IMR-90 (cell line): ENCODE results near the gene YAE1. TPM values are rescaled to one million over a fixed set of nuclear protein-coding genes. Genes with fewer than 3 reads are reported as not detected.

Experiments
- ATAC-seq: fragments of 200-7000 bp; cut with Tn5 transposase; 2 replicates; pipeline ENCODE4 v1.9.1; 2020; ENCODE audit warnings: low read depth, mild to moderate bottlenecking, moderate library complexity
- BruUV-seq: library from RNA; stranded (reverse); fragments of 400-500 nt; replicated peaks from 2 replicates; lab custom pipeline; 2021; lab: Mats Ljungman, UMichigan
- CTCF ChIA-PET: fragments of 300-600 bp; formaldehyde crosslinking; extraction: SDS; loops from one replicate; lab custom pipeline; 2021; ENCODE audit warnings: antibody characterized with exemption; lab: Yijun Ruan, JAX
- POLR2A ChIA-PET: fragments of 300-600 bp; sonication (Branson Sonifier 250); formaldehyde crosslinking; loops from one replicate; lab custom pipeline; 2022; ENCODE audit warnings: antibody characterized with exemption; ENCODE audit not compliant: unreplicated experiment; lab: Charles Lee
- DNase-seq: peaks from one replicate; pipeline ENCODE4 v3.0.0; 2013
- H2AFZ ChIP-seq: replicated peaks from 2 replicates; pipeline ENCODE3; 2013; ENCODE audit warnings: low read length, mild to moderate bottlenecking; ENCODE audit not compliant: poor library complexity
- H2AK5ac ChIP-seq: 2 replicates; pipeline ENCODE4 v1.6.1; 2013; ENCODE audit warnings: low read depth, low read length, inconsistent platforms
- H2AK9ac ChIP-seq: replicated peaks from 2 replicates; pipeline ENCODE3; 2013; ENCODE audit warnings: mild to moderate bottlenecking, low read depth, low read length, moderate library complexity; ENCODE audit not compliant: poor library complexity
- H2BK120ac ChIP-seq: 2 replicates; pipeline ENCODE4 v1.6.1; 2013; ENCODE audit warnings: low read depth, low read length, inconsistent platforms
- H2BK15ac ChIP-seq: 3 replicates; pipeline ENCODE4 v1.6.1; 2013; ENCODE audit warnings: low read depth, low read length, inconsistent platforms
- H2BK20ac ChIP-seq: 2 replicates; pipeline ENCODE4 v1.6.1; 2013; ENCODE audit warnings: low read depth, mild to moderate bottlenecking, inconsistent platforms, low read length, moderate library complexity
- H2BK5ac ChIP-seq: 2 replicates; pipeline ENCODE4 v1.6.1; 2013; ENCODE audit warnings: mild to moderate bottlenecking, low read depth, low read length, inconsistent platforms; ENCODE audit not compliant: poor library complexity, severe bottlenecking
- H3K14ac ChIP-seq: replicated peaks from 2 replicates; pipeline ENCODE4 v1.6.1; 2013; ENCODE audit warnings: low read depth, low read length, inconsistent platforms
- H3K18ac ChIP-seq: 2 replicates; pipeline ENCODE4 v1.6.1; 2013; ENCODE audit warnings: low read depth, low read length, control low read depth
- H3K23ac ChIP-seq: 2 replicates; pipeline ENCODE4 v1.6.1; 2013; ENCODE audit warnings: low read depth, low read length, inconsistent platforms
- H3K27ac ChIP-seq: 2 replicates; pipeline ENCODE4 v1.5.1; 2013; ENCODE audit warnings: mild to moderate bottlenecking, control low read depth, low read length; ENCODE audit not compliant: insufficient read depth
- H3K27me3 ChIP-seq: 2 replicates; pipeline ENCODE4 v1.6.1; 2013; ENCODE audit warnings: low read length; ENCODE audit not compliant: control insufficient read depth, insufficient read depth
- H3K36me3 ChIP-seq: 2 replicates; pipeline ENCODE4 v1.6.1; 2013; ENCODE audit warnings: low read length, mixed read lengths; ENCODE audit not compliant: control insufficient read depth, insufficient read depth
- H3K4ac ChIP-seq: 2 replicates; pipeline ENCODE4 v1.6.1; 2013; ENCODE audit warnings: low read depth, low read length, inconsistent platforms
- H3K4me1 ChIP-seq: 2 replicates; pipeline ENCODE4 v1.6.1; 2013; ENCODE audit warnings: low read length, mixed read lengths; ENCODE audit not compliant: control insufficient read depth, insufficient read depth
- H3K4me2 ChIP-seq: 2 replicates; pipeline ENCODE4 v1.6.1; 2013; ENCODE audit warnings: low read depth, mild to moderate bottlenecking, control low read depth, low read length, moderate library complexity
- H3K4me3 ChIP-seq: 2 replicates; pipeline ENCODE4 v1.5.1; 2013; ENCODE audit warnings: low read depth, mild to moderate bottlenecking, control low read depth, low read length, moderate library complexity; ENCODE audit not compliant: insufficient read depth
- H3K56ac ChIP-seq: 2 replicates; pipeline ENCODE4 v1.6.1; 2013; ENCODE audit warnings: low read length, inconsistent platforms; ENCODE audit not compliant: insufficient read depth; ENCODE audit errors: extremely low read depth
- H3K79me1 ChIP-seq, 2 experiments: 2 replicates each; pipeline ENCODE4 v1.6.1; 2013; ENCODE audit warnings: low read length in 2 of 2, inconsistent platforms in 1 of 2, low read depth in 1 of 2
- H3K9ac ChIP-seq: 2 replicates; pipeline ENCODE4 v1.6.1; 2013; ENCODE audit warnings: low read depth, low read length, control low read depth
- H3K9me1 ChIP-seq: 2 replicates; pipeline ENCODE4 v1.6.1; 2013; ENCODE audit warnings: low read length, inconsistent platforms; ENCODE audit not compliant: insufficient read depth
- H3K9me3 ChIP-seq: 2 replicates; pipeline ENCODE4 v1.6.1; 2013; ENCODE audit warnings: low read length; ENCODE audit not compliant: control insufficient read depth, insufficient read depth
- H4K20me1 ChIP-seq: 2 replicates; pipeline ENCODE4 v1.6.1; 2013; ENCODE audit warnings: low read length, inconsistent platforms; ENCODE audit not compliant: insufficient read depth
- H4K5ac ChIP-seq: 2 replicates; pipeline ENCODE4 v1.6.1; 2013; ENCODE audit warnings: mild to moderate bottlenecking, low read depth, low read length, control low read depth
- H4K8ac ChIP-seq, 2 experiments: 2 replicates each; pipeline ENCODE4 v1.6.1; 2013; ENCODE audit warnings: low read depth in 2 of 2, low read length in 2 of 2, control low read depth in 1 of 2, inconsistent platforms in 1 of 2
- H4K91ac ChIP-seq: 2 replicates; pipeline ENCODE4 v1.6.1; 2013; ENCODE audit warnings: low read depth, low read length, inconsistent platforms; ENCODE audit not compliant: insufficient read depth
- CEBPB ChIP-seq: IDR thresholded peaks from 2 replicates; pipeline ENCODE4 v1.6.1; 2012; ENCODE audit warnings: low read depth, low read length, improper control_type of control experiment
- CHD1 ChIP-seq: IDR thresholded peaks from 2 replicates; pipeline ENCODE4 v1.6.1; 2012; ENCODE audit warnings: low read depth, low read length, improper control_type of control experiment
- POLR2A ChIP-seq: IDR thresholded peaks from 2 replicates; pipeline ENCODE4 v1.6.1; 2012; ENCODE audit warnings: mild to moderate bottlenecking, low read depth, low read length
- SMC3 ChIP-seq: fragments of 150-350 bp; IDR thresholded peaks from 2 replicates; pipeline ENCODE4 v1.6.1; 2016; ENCODE audit warnings: low read depth, mild to moderate bottlenecking, antibody characterized with exemption, low read length, moderate library complexity
- WGBS, 2 experiments: methylation state at CpG; one replicate each; pipeline versions ENCODE4 v1.1.5 to v1.1.7; 2013; ENCODE audit warnings: missing lambda C conversion rate in 2 of 2; ENCODE audit not compliant: insufficient read length in 1 of 2; ENCODE audit errors: extremely low coverage in 2 of 2; 5-methylcytosine and 5-hydroxymethylcytosine counted together
- dilution Hi-C: fragments of 300-500 bp; cut with HindIII; formaldehyde crosslinking; loops from one replicate; pipeline ENCODE4 v1.14.3; 2018; ENCODE audit warnings: low sequenced_read_pairs; ENCODE audit not compliant: unreplicated experiment
- in situ Hi-C: fragments of 300-500 bp; cut with MboI; formaldehyde crosslinking; loops from 3 replicates; pipeline ENCODE4 v1.14.3; 2019; ENCODE audit warnings: low sequenced_read_pairs, inconsistent platforms, mixed read lengths
- intact Hi-C: fragments of 100-400 bp; cut with micrococcal nuclease; formaldehyde crosslinking; loops from 2 replicates; pipeline ENCODE4 v1.10.0; 2022
- polyA plus RNA-seq, 3 experiments: library from polyadenylated mRNA; depleted of rRNA; stranded (reverse); fragments of >200 nt; gene quantifications; 2 replicates each; pipeline ENCODE4 v1.2.3, GENCODE V29; 2012; ENCODE audit warnings: low replicate concordance in 1 of 3
- total RNA-seq: library from RNA; depleted of rRNA; stranded (reverse); fragments of >200 nt; gene quantifications from 2 replicates; pipeline ENCODE4 v1.2.3, GENCODE V29; 2012

Gene YAE1
- total and polyA plus RNA-seq, 2 of the 4 experiments (the other 2 are of a cell fraction): 28.6 to 36.7 TPM

DNA sequence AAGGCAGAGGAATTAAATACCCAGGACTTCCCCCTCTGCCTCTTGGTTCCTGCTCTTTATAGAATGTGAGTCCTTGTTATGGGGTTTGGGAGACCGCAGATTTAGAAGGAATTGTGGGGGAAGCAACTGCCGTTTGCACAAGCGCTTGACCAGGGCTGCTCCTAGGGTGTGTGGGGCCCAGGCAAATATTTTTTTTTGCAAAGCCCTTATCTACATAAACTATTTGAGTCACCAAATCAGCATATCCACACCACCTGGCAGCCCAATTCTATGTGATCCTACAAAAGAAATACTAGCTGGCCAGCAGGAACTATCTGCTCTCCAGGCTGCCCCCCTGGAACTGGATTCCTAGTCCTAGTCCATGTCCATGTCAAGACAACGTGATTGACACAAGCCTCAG is 33.4 kb upstream of the YAE1 start:
- Histone ChIP-seq H3K4me2 (no peak overlapping the region), H4K20me1 (no peaks in the 10 kb centered on the region), H2BK120ac (no peak overlapping the region), H2BK20ac (no peak overlapping the region), H2BK15ac (no peak overlapping the region), H3K4ac (no peak overlapping the region), H3K36me3 (no peaks in the 10 kb centered on the region), H3K4me1 (no peaks in the 10 kb centered on the region), H4K91ac (no peak overlapping the region), H3K9ac (no peak overlapping the region), H3K9me1 (no peaks in the 10 kb centered on the region), H3K27me3 (peaks cover 7% of the 10 kb centered on the region), H4K5ac (no peak overlapping the region), H3K27ac (no peak overlapping the region), H2AK9ac (no peak overlapping the region), H3K18ac (no peak overlapping the region), H2AK5ac (no peak overlapping the region), H3K4me3 (no peak overlapping the region), H2BK5ac (no peak overlapping the region), H4K8ac (no peak overlapping the region), H2AFZ (no peak overlapping the region), H3K23ac (no peak overlapping the region), H3K14ac (no peak overlapping the region), H3K79me1 (no peaks in the 10 kb centered on the region), H3K9me3 (no peaks in the 10 kb centered on the region), H3K56ac (no peak overlapping the region)
- dilution Hi-C loops: no loop called here
- in situ Hi-C loops: no loop called here
- POLR2A ChIA-PET: no interaction called here
- intact Hi-C loops: no loop called here
- CTCF ChIA-PET: no interaction called here
- WGBS, 2 experiments: no CpG with 5 or more reads among the region's 4 CpGs
- BruUV-seq: no TSS peak
- TF ChIP-seq CHD1: no peak
- no peak for TF ChIP-seq SMC3
- TF ChIP-seq CEBPB: no peak
- no peak for TF ChIP-seq POLR2A
- ATAC-seq (no peak), DNase-seq (no peak)
